Hepatocyte (in vitro differentiated cells): ENCODE data around the gene AKAP10. TPM values are rescaled to one million over a fixed set of nuclear protein-coding genes. Genes with fewer than 3 reads are reported as not detected.
"Not testable (repeated sequence)": the region's sequence is repeated elsewhere in the genome, so short reads cannot be mapped to it uniquely, and the experiment has no call there.

Experiments used
- DNase-seq: peaks from one replicate; pipeline ENCODE4 v3.0.0-alpha.2; 2016; ENCODE audit warnings: low spot score
- H2AFZ ChIP-seq: fragments of 200-600 bp; sonication (generic); 2 replicates; pipeline ENCODE4 v1.6.0; 2016; ENCODE audit warnings: antibody characterized with exemption, mild to moderate bottlenecking
- H3K27ac ChIP-seq: fragments of 200-600 bp; sonication (generic); 2 replicates; pipeline ENCODE4 v1.5.1; 2016; ENCODE audit warnings: mild to moderate bottlenecking
- H3K27me3 ChIP-seq: fragments of 200-600 bp; sonication (generic); 2 replicates; pipeline ENCODE4 v1.6.1; 2016
- H3K36me3 ChIP-seq: fragments of 200-600 bp; sonication (generic); replicated peaks from 2 replicates; pipeline ENCODE4 v1.5.1; 2016; ENCODE audit warnings: low read depth; ENCODE audit not compliant: insufficient read depth
- H3K4me1 ChIP-seq: fragments of 200-600 bp; sonication (generic); 2 replicates; pipeline ENCODE4 v1.5.1; 2016; ENCODE audit warnings: mild to moderate bottlenecking, moderate library complexity; ENCODE audit not compliant: insufficient read depth
- H3K4me2 ChIP-seq: fragments of 200-600 bp; sonication (generic); 2 replicates; pipeline ENCODE4 v1.6.0; 2016
- H3K4me3 ChIP-seq: fragments of 200-600 bp; sonication (generic); 2 replicates; pipeline ENCODE4 v1.5.1; 2016; ENCODE audit warnings: mild to moderate bottlenecking
- H3K79me2 ChIP-seq: fragments of 200-600 bp; sonication (generic); 2 replicates; pipeline ENCODE4 v1.6.0; 2017; ENCODE audit warnings: mild to moderate bottlenecking
- H3K9me2 ChIP-seq: fragments of 200-600 bp; sonication (generic); replicated peaks from 2 replicates; pipeline ENCODE4 v1.6.0; 2017; ENCODE audit warnings: mild to moderate bottlenecking; ENCODE audit not compliant: insufficient read depth
- H3K9me3 ChIP-seq: fragments of 200-600 bp; sonication (generic); 2 replicates; pipeline ENCODE4 v1.5.1; 2016; ENCODE audit warnings: low read depth, mild to moderate bottlenecking
- H4K20me1 ChIP-seq: fragments of 200-600 bp; sonication (generic); 2 replicates; pipeline ENCODE4 v1.6.0; 2016; ENCODE audit warnings: mild to moderate bottlenecking; ENCODE audit not compliant: insufficient read depth, poor library complexity, severe bottlenecking
- CTCF ChIP-seq: fragments of 200-600 bp; sonication (generic); IDR thresholded peaks from 2 replicates; pipeline ENCODE4 v1.5.1; 2016; ENCODE audit warnings: antibody characterized with exemption, mild to moderate bottlenecking; ENCODE audit not compliant: poor library complexity
- EZH2 ChIP-seq: fragments of 200-600 bp; sonication (generic); IDR thresholded peaks from 2 replicates; pipeline ENCODE4 v1.6.1; 2016; ENCODE audit warnings: antibody characterized with exemption, mild to moderate bottlenecking, borderline replicate concordance
- EZH2phosphoT487 ChIP-seq: fragments of 200-600 bp; sonication (generic); IDR thresholded peaks from one replicate; pipeline ENCODE4 v1.6.1; 2018; ENCODE audit warnings: antibody characterized with exemption, mild to moderate bottlenecking, low read depth, moderate library complexity; ENCODE audit not compliant: unreplicated experiment, severe bottlenecking
- WGBS: methylation state at CpG from one replicate; pipeline ENCODE4 v1.1.6; 2016; ENCODE audit warnings: low lambda C conversion rate; ENCODE audit errors: missing lambda C conversion rate; 5-methylcytosine and 5-hydroxymethylcytosine counted together
- polyA plus RNA-seq: library from polyadenylated mRNA; unstranded; fragments of >200 nt; fragmentation: Nextera tagmentation; extraction: Ambion mirVana; gene quantifications from 2 replicates; pipeline ENCODE4 v1.2.1, GENCODE V29; 2016
- total RNA-seq: library from RNA; depleted of rRNA; stranded (reverse); fragments of >200 nt; gene quantifications from 2 replicates; pipeline ENCODE4 v1.2.3, GENCODE V29; 2014

Gene AKAP10
- total and polyA plus RNA-seq, 2 experiments from 2014 or later, result 17.6 to 19.6 TPM

DNA sequence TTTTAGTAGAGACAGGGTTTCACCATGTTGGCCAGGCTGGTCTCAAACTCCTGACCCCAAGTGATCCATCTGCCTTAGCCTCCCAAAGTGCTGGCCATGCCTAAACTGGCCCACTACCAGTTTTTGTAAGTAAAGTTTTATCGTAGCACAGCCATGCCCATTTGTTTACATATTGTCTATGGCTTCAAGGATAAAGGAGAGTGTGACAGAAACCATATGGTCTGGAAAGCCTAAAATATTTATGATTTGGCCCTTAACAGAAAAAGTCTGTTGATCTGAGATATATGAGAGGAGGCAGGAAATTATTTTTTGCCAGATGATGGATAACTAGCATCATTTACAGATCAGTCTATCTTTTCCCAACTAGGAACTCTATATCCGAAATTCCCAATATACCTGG lies 4.5 kb downstream of the AKAP10 start:
- Histone ChIP-seq H3K27ac (no peak overlapping the region), H3K27me3 (no peaks in the 10 kb centered on the region), H4K20me1 (peaks cover 39% of the 10 kb centered on the region), H3K9me3 (no peaks in the 10 kb centered on the region), H3K9me2 (no peaks in the 10 kb centered on the region), H3K36me3 (no peaks in the 10 kb centered on the region), H3K4me3 (no peak overlapping the region), H3K79me2 (peaks cover 97% of the 10 kb centered on the region), H2AFZ (no peak overlapping the region), H3K4me1 (peaks cover 14% of the 10 kb centered on the region), H3K4me2 (no peak overlapping the region)
- TF ChIP-seq CTCF (no peak), EZH2phosphoT487 (no peak), EZH2 (no peak)
- no peak for DNase-seq
- 74% methylated on average over 2 of the region's 2 CpGs for WGBS

DNA sequence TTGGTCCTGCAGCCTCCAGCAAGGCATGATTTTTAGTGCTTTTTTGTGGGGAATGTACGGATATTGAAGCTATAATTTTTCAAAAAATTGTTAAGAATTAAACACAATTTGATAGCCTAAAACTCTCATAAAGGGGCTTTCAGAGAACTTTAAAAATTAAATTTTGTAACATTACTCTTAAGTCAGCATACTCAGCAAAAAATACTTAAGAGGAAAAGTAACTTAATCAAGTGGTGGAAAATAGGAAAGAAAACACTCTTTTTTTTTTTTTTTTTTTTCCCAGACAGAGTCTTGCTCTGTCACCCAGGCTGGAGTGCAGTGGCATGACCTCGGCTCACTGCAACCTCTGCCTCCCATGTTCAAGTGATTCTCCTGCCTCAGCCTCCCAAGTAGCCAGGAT lies 14.7 kb downstream of the AKAP10 start:
- H3K79me2 ChIP-seq, result peaks cover 62% of the 10 kb centered on the region
- not testable (repeated sequence) for H3K9me2 ChIP-seq, H3K4me3 ChIP-seq, H3K27ac ChIP-seq, H2AFZ ChIP-seq, H3K27me3 ChIP-seq, H4K20me1 ChIP-seq, H3K9me3 ChIP-seq, H3K4me2 ChIP-seq, H3K4me1 ChIP-seq, H3K36me3 ChIP-seq, DNase-seq
- 96% methylated on average over 2 of the region's 2 CpGs for WGBS

DNA sequence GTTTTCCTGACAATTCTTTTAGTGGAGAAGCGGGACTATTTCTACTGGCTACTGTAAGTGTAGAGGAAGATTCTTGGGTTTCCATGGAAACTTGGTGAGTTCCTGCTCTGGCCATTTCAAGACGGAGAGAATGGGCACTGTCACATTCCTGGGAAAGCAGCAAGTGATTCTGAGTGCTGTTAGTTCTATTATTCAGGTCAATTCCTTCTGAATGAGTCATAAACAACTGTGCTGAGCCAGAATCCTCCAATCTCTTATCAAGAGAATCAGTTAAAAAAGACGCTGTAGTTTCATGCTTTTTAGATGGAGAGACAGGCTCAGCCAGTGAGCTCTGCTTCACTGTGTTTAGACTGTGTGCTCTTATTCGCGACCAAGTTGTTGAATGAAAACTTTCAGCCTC lies 19.6 kb downstream of the AKAP10 start:
- Histone ChIP-seq H3K27ac (peak overlapping the region; percentile 56), H3K79me2 (peaks cover 71% of the 10 kb centered on the region)

DNA sequence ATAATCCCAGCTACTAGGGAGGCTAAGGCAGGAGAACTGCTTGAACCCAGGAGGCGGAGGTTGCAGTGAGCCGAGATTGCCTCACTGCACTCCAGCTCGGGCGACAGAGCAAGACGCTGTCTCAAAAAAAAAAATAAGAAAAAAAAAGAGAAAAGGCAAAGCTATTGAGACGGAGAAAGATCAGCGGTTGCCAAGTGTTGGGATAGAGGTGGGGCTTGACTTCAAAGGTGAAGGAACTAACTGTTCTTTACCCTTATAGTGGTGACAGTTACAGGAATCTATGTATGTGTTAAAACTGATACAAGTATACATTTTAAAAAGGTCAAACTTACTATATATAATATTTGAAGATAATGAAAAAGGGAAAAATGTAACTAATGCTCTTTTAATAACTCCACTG lies 22.5 kb downstream of the AKAP10 start:
- 94% methylated on average over 5 of the region's 7 CpGs for WGBS

More for the DNA sequence above, 19.6 kb downstream of the AKAP10 start:
- WGBS, result 45% methylated on average over 5 of the region's 5 CpGs
- Histone ChIP-seq H3K4me3 (no peak overlapping the region), H4K20me1 (peaks cover 9% of the 10 kb centered on the region), H3K9me3 (no peaks in the 10 kb centered on the region), H3K36me3 (no peaks in the 10 kb centered on the region), H3K4me1 (no peaks in the 10 kb centered on the region), H3K9me2 (no peaks in the 10 kb centered on the region), H3K4me2 (peak overlapping the region; percentile 1), H2AFZ (no peak overlapping the region), H3K27me3 (no peaks in the 10 kb centered on the region)
- peak; percentile 48 for DNase-seq
- TF ChIP-seq EZH2 (no peak), CTCF (no peak), EZH2phosphoT487 (no peak)

GRCh38 chr17:19951411-19951810 lies 26.2 kb downstream of the AKAP10 start:
- not testable (repeated sequence) for DNase-seq, H3K4me3 ChIP-seq, H3K4me1 ChIP-seq, H3K9me2 ChIP-seq, H3K27ac ChIP-seq, H3K9me3 ChIP-seq, H2AFZ ChIP-seq, H3K4me2 ChIP-seq, H3K36me3 ChIP-seq, H3K27me3 ChIP-seq
- H4K20me1 ChIP-seq, result peaks cover 20% of the 10 kb centered on the region
- peaks cover 88% of the 10 kb centered on the region for H3K79me2 ChIP-seq
- 71% methylated on average over 2 of the region's 5 CpGs for WGBS

More for the DNA sequence above, 22.5 kb downstream of the AKAP10 start:
- Histone ChIP-seq H4K20me1 (peaks cover 9% of the 10 kb centered on the region), H3K9me3 (no peaks in the 10 kb centered on the region), H3K4me1 (no peaks in the 10 kb centered on the region), H3K9me2 (no peaks in the 10 kb centered on the region), H3K36me3 (no peaks in the 10 kb centered on the region), H3K79me2 (peaks cover 69% of the 10 kb centered on the region), H3K27ac (no peak overlapping the region), H3K4me2 (no peak overlapping the region), H3K4me3 (no peak overlapping the region), H2AFZ (no peak overlapping the region), H3K27me3 (no peaks in the 10 kb centered on the region)
- no peak for TF ChIP-seq EZH2
- no peak for TF ChIP-seq CTCF
- no peak for TF ChIP-seq EZH2phosphoT487
- DNase-seq, result no peak

DNA sequence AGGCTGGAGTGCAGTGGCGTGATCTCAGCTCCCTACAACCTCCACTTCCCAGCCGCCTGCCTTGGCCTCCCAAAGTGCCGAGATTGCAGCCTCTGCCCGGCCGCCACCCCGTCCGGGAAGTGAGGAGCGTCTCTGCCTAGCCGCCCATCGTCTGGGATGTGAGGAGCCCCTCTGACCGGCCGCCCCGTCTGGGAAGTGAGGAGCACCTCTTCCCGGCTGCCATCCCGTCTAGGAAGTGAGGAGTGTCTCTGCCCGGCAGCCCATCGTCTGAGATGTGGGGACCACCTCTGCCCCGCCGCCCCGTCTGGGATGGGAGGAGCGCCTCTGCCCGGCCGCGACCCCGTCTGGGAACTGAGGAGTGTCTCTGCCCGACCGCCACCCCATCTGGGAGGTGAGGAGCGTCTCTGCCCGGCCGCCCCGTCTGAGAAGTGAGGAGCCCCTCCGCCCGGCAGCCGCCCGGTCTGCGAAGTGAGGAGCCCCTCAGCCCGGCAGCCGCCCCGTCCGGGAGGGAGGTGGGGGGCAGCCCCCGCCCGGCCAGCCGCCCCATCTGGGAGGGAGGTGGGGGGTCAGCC lies 26.9 kb downstream of the AKAP10 start:
- H3K9me3 ChIP-seq, H2AFZ ChIP-seq, H3K4me1 ChIP-seq, H3K36me3 ChIP-seq, H3K27ac ChIP-seq, H3K4me3 ChIP-seq, H3K27me3 ChIP-seq, DNase-seq, H3K9me2 ChIP-seq, H3K4me2 ChIP-seq: not testable (repeated sequence)
- 100% methylated on average over 6 of the region's 43 CpGs for WGBS
- H4K20me1 ChIP-seq, result peaks cover 20% of the 10 kb centered on the region
- H3K79me2 ChIP-seq, result peaks cover 86% of the 10 kb centered on the region
